Inflammatory macrophage (primary cell): Measurements from ENCODE around the gene C9orf72.

Source experiments
- DNase-seq, 2 donors: peaks; one replicate each; pipeline ENCODE4 v3.0.0-alpha.2; 2020 to 2022

Gene C9orf72

DNA sequence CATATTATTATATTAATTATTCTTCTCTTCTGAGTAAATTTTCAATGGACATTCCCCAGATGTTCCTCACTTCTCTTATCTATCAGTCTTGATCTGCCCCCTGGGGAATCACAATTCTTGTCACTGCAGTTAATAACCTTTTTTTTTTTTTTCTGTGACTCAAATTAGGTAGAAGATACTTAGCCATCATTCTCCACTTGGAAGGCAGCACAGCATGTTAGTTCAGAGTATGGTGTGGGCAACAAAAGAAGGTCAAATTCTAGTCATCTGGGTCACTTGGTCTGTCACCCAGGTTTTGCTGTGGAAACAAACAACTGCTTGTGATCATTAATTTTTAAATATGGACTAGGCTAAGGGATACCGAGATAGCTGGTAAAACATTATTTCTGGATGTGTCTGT lies 35.5 kb downstream of the C9orf72 start:
- DNase-seq: no peak

DNA sequence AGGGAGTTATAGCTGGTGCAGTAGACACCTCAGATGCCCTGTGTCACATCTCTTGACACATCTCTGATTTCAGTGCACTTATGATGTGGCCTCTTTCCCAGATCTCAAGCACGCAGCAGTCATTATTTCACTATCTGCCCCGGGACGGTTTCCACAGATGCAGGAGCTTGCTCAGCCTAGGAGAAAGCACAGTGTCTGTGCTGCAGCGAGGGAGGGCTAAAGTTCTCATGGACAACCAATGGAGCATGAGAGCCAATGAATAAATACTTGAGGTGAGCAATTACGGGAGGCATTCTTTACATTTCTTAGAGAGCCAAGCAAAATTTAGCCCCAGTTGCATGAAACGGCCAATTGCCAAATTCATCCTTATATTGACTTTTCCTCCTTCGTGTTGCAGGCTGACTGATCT lies 36.2 kb downstream of the C9orf72 start:
- DNase-seq: no peak

DNA sequence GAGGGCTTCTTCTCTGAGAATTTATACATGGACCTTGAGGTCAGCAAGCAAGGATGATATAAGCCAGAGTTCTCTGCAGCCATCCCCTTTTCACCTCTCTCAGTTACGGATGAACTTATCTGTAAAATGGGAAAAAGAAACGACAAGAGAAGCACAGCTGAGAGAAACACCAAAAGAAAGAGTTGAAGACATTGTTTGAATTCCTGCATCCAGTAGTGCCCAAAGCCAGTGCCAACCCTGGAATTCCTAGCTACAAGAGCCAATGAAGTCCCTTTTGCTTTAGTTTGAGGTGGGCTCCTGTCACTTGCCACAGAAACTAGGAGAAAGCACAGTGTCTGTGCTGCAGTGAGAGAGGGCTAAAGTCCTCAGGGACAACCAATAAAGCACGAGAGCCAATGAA lies 37.1 kb downstream of the C9orf72 start:
- no peak for DNase-seq

DNA sequence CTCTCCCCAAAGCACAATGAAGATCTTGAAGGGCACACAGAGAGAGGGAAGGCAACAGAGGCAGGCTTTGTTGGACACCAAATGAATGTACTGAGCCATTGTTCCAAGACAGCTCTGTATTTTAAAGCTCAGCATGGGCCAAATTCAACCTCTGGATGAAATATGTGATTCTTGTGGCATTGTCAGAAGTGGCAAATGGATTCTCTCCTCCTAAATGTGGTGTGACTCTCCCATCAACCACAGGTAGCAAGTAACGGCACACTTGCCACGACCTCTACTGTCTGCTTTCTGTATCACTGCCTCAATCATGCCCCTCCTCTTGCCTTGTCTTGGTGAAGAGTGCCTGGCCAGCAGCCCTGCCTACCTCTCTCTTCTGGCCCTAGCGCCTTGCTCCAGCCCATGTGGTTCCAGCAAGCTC lies 37.6 kb downstream of the C9orf72 start:
- no peak for DNase-seq

DNA sequence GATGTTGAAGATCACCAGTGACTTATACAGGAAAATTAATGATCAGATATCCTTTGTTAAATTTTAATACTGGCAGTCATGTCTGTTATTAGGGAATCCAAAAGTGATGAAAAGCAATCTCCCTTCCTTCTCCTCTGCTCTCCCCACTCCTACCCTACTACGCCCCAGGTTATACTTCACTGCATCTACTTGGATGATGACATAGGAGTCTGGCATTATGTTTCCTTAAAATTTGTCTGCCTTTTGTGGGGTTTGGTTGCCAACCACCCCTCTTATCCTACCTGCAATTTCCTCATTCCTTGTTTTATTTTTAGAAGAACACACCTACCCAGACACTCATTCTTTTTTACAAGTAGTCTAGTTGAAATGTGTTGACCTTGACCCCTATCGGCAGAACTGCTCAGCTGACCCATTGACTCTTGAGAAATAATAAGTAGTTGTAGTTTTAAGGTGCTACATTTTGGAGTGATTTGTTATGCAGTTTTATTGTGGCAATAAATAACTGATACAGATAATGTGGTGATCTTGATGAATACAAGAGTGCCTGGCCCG lies 38.5 kb downstream of the C9orf72 start:
- no peak for DNase-seq

DNA sequence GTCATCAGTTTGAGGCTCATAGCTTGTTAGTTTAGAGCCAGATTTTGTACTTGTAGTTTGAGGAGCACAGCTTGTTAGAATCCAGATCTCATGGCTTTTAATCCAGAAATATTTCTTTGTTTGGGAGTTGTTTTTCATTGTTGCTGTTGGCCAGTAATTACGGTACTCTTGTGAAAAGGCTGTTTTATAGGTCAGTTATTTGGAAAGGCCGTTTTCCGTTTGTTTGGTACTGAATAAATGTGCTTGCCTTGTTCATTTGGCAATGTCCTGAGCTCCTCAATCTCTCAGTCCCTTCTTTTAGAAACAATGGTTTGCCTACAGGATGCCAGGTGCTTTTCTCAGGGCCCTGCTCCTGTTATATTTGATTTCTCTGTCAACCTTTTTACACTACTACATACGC lies 39.1 kb downstream of the C9orf72 start:
- no peak for DNase-seq

DNA sequence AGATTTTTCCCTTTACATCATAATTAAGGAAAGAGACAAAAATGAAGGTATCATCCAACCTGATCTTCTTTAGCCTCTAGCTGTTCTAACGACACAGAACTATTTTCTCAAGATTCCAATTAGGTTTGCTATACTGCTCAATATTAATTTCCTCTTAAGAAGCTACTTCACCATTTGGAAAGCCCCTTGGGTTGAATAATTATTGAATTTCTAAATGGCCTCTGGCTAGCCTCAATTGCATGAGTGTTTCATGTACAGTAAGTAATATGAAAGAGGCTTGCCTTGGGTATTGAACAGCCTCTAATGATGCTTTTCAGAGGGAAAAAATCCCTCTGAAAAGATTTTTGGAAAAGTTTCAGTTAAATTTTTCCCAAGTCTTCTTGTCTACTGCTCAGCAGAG lies 40.0 kb downstream of the C9orf72 start:
- DNase-seq: no peak

DNA sequence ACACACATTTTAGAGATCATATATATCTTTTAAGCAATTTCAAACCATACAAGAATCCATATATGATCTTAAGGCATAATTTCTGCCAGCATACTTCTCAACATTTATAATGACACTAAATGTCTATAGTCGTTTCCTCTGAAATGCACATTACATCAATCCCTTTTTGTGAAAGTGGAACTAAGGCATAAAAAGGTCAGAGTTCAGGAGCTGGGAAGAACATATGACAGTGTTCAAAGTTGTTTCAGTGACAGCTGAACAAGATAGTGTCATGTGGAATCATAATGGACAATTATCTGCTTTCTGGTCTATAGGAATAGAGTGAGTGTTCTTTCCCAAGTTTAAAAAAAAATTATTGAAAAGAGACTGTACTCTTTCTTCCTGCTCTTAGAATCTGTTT lies 41.2 kb downstream of the C9orf72 start:
- DNase-seq: peak; percentile 60 to 74

DNA sequence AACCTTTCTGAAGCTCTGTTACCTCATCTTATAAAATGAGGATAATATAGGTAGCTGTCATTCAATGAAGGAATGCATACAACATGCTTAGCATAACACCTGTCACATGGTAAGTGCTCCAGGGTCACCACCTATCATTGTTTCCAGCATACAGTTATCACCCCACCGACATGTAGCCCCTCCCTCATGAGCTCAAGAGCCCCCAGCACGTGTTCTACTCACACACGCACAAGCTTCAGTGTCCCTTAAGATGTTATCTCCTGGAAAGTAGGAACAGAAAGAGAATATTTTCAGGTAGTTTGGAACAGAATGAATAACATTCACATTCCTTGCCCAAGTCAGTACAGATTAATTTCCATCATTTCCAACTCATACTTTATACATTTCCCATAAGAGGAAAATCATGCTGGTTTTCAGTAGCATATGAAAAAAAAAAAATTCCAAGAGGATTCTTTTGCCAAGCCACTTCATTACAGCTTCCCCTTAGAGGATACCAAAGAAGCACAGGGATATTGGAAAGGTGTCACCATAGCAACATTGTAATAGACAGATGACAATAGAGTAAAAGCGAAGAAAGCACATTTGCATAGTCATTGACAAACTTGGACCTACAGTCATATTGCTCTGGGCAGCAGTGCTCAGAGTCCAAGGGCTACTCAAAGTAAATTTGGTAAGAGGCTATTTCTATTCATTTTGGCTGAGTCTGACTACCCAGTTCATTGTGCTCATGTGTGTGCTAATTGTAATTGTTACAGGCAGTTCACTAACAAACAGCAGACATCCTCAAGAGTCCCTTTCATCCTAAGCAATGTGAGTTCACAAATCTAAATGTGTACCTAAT lies 42.1 kb downstream of the C9orf72 start:
- DNase-seq: peak in 1 of 2 donors; percentile 14

DNA sequence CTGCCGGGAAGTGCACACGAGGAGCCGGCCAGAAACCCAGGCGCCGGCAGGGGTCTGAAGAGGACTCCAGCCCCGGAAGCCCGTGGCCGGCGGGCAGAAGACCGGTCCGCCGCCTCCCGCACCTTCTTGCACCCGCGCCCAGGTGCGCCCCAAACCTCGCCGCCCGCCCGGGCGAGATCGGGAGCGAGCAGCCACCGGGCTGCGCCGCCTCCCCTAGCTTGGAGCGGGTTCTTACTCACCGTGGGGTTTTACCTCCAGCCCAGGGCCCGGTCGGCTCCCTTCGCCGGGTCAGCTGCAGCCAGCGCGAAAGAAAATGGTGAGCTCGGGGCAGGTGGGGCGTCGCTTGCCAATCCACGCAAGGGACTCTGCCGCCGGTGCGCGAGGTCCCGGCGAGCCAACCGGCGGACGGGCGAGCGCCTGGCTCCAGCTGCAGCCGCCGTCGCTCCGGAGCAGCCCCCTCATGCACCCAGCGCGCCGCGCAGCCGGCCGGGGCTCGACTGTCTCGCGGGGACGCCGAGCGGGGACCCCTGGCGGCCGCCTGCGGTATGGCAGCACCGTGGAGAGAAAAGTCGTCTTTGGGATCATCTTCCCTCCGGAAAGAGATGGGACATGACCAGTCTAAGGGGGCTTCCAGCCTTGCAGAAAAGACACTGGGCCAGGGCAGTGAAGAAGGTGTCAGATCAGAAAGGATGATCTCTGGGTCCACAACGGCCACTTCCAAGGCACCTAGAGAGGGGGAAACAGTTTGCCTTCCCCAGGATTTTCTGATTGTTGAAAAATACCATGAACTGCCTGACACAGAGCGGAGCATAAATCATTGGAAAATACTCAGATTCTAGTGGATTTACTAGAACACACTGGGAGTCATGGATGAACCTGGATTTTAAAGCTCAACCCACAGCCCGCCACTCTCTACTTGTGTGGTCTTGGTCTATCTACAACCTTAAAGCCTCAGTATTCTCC lies 43.7 kb downstream of the C9orf72 start, which contains the start of gene MOB3B:
TSS of gene MOB3B (minus strand) at position 499 of the 963 bp plus-strand sequence. CDS start 74,264 bp downstream, outside the sequence.
- DNase-seq: peak; percentile 72 to 85

DNA sequence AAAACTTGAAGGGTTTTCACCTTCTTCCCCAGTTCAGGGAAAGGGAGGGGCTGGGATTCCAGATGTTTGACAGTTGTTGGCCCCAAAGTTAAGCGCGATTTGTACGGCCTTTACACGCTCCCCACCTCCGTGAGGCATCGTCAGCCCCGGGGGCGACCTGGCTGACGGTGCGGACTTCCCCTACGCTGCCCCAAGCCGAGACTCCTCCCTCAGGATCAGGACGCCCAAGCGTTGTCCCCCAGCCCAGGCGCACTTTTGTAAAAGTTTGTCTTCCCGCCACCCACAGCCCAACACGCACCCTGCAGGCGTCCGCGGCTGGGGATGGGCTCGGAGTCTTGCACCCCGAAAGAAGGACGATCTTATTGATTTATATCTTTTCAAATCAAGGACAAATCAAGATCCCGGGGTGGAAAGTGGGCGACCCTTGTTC lies 44.4 kb downstream of the C9orf72 start:
- peak; percentile 70 to 90 for DNase-seq

DNA sequence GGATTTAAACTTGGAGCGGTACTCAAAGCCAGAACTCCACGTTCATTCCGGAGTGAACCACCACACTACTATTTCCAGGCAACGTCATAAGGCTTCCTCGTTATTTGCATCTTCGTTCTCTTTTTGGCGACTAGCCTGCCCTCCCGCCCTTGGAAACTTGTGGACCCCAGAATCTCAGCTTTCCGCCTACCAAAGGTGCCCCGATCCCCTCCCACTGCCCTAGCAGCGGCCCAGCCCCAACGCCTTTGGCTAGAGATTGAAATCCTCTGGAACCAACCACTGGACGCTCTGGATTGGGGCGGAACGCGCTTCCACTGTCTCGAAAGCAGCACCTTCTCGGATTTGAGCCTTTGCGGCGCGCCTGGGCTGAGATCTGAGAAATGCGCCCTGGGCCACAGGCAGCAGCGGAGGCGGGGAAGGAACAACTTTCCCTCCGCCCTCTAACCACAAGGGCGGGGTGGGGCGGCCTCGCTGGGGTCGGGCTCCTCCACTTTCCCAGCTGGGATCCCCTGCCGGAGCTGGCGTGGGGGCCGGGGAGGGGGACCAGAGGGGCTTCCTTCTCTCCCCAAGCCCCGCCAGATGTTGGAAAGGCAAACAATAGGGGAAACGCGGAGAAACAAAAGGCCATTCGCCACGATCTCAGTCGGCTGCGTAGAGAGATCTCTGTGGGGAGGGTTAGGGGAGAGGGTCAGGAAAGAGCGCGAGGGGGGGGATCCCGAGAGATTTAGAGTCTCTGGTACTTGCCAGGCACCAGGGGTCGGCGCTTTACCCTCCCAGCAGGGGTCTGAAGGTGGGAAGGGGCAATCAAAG lies 45.0 kb downstream of the C9orf72 start:
- DNase-seq: peak; percentile 79 to 90

DNA sequence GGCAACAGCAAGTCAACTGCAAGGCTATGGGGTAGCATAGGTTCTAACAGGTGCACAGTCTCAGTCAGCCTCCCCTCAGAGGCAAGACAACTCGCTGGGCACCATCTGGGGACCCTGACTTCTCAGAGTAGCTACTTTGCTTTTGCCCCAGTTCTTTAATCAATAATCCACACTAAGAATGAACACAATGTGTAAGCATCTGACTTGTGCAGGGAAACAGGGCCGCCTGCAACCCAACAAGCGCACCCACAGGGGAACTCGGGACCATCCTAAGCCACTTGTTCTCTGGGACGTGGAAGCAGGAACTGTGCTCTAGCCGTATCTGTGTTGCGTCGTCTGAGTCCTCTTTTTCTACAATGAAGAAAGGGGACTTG lies 45.6 kb downstream of the C9orf72 start:
- DNase-seq: peak in 1 of 2 donors; percentile 53

DNA sequence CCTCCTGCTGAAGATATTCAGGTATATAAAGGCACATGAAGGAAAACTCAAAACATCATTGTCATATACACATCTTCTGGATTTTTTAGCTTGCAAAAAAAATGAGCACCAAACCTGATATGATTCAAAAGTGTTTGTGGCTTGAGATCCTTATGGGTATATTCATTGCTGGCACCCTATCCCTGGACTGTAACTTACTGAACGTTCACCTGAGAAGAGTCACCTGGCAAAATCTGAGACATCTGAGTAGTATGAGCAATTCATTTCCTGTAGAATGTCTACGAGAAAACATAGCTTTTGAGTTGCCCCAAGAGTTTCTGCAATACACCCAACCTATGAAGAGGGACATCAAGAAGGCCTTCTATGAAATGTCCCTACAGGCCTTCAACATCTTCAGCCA lies 49.0 kb downstream of the C9orf72 start, which contains the start of gene IFNK:
TSS of gene IFNK (plus strand) at position 55 of the 400 bp plus-strand sequence. CDS start at position 102, 47 bp downstream.
- no peak for DNase-seq

DNA sequence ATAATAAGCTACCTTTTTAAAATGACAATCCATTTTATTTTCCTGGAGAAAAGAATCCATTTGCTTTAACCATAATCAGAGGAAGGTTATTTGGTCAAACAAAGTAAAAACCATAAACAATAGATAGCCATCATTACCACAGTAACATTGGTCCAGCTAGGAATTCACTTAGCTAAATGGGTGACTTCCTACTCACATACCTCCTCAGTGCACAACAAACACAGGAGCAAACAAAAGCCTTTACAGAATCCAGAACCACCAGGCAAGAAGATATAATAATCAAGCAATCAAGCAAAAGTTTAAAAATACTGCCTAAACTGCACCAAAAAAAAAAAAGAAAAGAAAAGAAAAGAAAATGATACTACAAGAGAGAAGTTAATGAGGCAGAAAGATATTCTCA lies 50.1 kb downstream of the C9orf72 start:
- DNase-seq: no peak

DNA sequence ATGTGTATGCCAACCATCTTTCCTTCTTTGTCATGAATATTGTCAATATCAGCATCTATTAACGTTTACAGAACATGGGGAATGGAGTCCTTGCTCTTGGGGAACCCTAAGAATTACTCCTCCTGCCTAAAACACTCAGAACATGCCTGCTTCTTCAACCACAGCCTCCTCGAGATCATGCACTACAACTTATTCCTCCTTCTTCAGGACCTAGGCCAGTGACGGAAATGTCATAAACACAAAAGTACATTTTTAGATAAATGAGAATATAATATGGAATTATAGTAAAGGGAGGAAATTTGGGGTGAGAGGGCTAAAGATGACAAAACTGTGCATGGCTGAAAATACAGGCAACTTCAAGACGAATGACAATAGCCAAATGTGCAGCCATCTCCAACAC lies 52.3 kb downstream of the C9orf72 start:
- no peak for DNase-seq

DNA sequence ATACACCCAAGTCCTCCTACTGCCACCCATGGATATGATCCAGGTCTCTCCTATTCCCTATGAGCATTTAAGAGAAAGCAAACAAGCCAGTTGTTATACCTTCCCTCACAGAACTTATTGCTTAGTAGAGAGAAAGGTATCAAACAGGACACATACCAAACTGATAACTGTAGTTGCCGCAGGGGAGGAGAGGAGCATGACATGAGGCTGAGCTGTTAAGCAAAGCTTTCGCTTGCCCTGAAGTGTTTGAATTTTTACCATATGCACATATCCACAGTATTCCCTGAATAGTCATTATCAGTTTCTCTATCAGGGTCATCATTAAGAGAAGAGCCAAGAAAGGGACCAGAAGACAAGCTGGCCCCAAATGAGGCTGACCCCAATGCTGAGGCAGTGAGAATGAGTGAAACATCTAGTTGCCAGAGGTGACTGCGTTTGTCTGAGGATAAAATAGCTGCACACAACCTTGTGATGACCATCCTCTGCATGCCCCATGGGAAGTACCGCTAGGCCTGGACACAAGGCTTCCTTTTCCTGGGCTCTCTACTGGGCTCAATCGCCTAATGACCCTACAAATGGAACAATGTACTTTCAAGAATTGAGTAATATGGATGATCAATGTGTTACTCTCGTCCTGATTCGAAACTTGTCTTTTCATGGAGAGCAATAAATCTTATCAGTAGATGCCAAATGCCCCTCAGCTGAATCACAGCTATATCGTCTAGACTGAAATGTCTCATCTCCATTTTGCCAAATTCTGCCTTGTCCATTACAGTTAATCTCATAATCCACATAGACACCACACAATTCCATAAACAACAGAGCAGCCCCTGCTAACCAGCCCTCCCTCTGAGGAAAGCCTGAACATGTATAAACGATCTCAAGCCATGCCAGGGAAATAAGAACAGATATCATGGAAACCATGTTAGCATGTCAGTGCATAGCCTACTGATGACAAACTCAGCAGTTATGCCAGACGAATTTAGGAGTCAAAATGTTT lies 53.5 kb downstream of the C9orf72 start:
- no peak for DNase-seq

DNA sequence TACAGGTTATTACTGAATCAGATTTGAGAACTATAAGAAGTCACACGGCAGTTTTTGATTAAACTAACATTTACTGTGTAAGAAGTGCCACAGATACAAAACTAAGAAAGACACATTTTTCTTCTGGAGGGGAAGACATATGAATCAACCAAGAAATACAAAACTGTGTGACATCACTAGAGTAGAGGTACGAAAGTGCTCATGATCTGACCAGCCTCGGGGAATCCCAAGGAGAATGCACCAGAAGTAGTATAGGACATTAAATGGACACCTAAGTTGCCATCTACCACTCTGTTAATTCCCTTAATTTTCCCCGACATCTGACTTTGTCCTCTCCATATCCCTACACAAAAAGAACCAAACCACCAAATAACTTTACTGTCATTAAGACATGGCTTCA lies 54.5 kb downstream of the C9orf72 start:
- DNase-seq: no peak

DNA sequence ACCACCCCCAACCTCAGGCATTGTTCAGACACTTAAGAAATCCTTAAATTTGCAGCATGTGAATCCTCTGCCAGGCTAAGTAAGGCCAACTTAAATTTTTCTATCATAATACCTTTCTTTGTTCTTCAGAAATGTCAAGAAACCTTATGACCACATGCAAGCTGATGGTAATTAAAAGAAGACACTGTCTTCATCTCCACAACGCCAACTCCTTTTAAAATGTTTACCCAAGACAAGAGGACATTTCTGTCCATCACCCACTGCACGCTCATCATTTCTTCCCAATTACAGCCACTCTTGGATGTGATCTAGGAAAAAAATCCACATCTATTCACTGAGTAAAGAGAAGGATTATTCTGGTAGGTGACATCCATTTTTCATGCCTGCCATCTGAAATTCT lies 55.3 kb downstream of the C9orf72 start:
- DNase-seq: no peak

DNA sequence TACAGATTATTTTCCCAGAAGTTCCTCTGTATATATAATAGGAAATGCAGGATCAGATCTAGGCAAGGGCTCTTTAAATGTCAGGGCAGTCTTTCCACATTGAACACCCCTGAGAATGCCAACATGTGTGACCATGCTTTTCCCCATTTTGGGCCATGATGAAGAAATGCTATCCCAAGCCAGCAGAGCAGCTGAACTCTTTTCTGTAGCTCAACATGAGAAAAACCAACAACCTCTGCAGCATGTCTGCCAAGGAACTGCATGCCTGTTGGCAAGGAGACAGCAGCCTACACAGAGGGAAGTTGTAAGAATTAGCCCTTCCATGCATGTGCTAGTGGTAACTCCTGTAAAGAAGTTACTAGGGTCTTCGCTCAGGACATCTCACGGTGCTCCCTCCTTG lies 58.7 kb downstream of the C9orf72 start:
- DNase-seq: peak; percentile 42 to 59

DNA sequence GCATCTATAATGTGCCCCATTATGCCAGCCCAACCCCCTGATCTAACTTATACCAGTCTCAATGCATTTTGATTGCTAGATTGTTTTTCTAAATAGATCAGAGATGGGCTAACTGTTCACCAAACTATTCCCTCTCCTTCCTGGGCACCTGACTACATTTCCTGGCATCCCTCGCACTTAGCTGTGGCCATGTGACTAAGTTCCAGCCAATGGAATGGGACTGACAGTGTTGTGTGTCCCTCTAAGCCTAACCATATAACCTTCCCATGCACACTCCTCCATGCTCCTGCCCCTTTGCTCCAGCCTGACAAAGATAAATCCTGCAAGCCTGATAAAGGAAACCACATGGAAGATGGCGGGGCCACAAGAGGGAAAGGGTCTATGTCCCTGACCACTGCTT lies 61.5 kb downstream of the C9orf72 start:
- DNase-seq: no peak
